Measurements from ENCODE around the gene MGAT4B. TPM values are rescaled to one million over a fixed set of nuclear protein-coding genes. Genes with fewer than 3 reads are reported as not detected.

Gene MGAT4B
- total and polyA plus RNA-seq, 4 experiments from 2014 or later = 8.3 to 121 (median 71.5) TPM

DNA sequence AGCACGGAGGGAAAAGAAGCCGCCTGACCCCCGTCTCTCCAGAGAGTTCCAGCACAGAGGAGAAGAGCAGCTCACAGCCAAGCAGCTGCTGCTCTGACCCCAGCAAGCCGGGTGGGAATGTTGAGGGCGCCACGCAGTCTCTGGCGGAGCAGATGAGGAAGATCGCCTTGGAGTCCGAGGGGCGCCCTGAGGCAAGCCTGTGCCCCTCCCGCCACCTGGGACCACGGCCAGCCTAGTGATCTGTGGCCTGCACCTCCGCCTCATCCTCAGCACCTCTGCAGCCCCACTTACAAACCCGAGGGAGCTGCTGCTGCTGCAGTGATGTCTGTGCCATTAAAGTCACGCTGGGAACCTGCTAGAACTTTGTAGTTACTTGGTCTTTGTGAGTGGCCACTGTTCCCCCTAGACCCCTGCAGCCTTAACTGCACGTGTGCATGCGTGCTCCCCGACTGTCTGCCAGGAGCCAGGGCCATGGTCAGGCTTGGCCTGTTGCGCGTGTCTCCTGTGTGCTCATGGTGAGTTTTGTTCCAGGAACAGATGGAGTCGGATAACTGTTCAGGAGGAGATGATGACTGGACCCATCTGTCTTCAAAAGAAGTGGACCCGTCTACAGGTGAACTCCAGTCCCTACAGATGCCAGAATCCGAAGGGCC is 26.5 kb upstream of the MGAT4B start:
- H3K4me3 Mint-ChIP-seq = peak overlapping the region in 1 of 8 donors; percentile 30
- Histone ChIP-seq H3K36me3 (ENCODE audit: insufficient read depth, low read length) (peaks cover 69% of the 10 kb centered on the region), H3K9me3 (ENCODE audit: control insufficient read depth in 1 of 2, low read length in 2 of 2) (no peaks in the 10 kb centered on the region), H3K4me1 (ENCODE audit: insufficient read depth, low read length) (peaks cover 21% of the 10 kb centered on the region), H3K27me3 (ENCODE audit: insufficient read depth, low read length) (no peaks in the 10 kb centered on the region), H3K27ac (ENCODE audit: low read depth, low read length) (no peak overlapping the region), H3K4me3 (ENCODE audit: low read length in 2 of 2) (no peak overlapping the region)
- H3K9me3 Mint-ChIP-seq = no peaks in the 10 kb centered on the region
- peak overlapping the region in 1 of 7 donors; percentile 83 for H3K27ac Mint-ChIP-seq
- intact Hi-C loops (cut with micrococcal nuclease) = no loop called here
- ChIA-PET CTCF (ENCODE audit: partially characterized antibody) (interaction anchor here (0.7 kb wide), 1 partner anchor 10 kb away, joined by 4 read pairs; no protein-coding TSS in a partner anchor), POLR2A (ENCODE audit: partially characterized antibody) (interaction anchor here (1.7 to 6.3 kb wide), 2 partner anchors 12 to 14 kb away, joined by 3 to 46 read pairs; partner anchors contain the start of gene SQSTM1)
- H3K36me3 Mint-ChIP-seq = peaks cover 64 to 80% of the 10 kb centered on the region in 2 donors
- H3K4me1 Mint-ChIP-seq = peaks cover 17 to 37% (median 21%) of the 10 kb centered on the region in 4 donors
- DNase-seq = no peak
- no peaks in the 10 kb centered on the region for H3K27me3 Mint-ChIP-seq

DNA sequence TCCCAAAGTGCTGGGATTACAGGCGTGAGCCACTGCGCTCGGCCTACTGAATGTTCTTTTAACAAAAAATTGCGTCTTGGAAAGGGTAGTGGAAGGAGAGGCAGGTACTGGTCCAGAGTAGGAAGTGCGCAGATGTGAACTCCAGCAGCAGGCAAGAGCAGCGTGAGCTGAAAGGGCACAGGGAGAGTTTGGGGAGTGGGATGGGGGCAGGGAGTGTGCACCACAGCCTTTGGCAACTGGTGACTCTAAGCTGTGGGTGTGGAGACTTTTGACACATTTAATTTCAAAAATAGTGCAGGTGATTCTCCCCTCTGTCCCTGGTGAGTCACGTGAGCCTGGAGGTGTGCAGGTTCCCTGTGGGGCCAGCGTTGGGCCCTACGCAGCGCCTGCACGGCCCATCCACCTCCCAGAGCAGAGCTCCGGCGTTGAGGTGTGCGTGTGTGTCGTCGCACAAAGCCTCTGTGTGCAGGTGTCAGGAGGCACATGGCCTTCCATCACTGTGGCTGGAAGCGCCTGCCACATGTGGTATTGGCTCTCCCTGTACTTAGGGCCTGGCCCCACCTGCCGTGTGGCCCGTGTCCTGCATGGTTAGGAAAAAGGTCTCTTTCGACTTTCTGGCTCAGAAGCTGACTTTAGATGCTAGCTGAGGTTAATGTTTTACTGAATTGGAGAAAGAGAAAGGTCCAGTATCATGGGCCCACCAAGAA is 25.5 kb upstream of the MGAT4B start:
- no peak overlapping the region for H3K27ac ChIP-seq (ENCODE audit: low read depth, low read length)
- intact Hi-C loops (cut with micrococcal nuclease) = no loop called here
- no peaks in the 10 kb centered on the region for H3K9me3 Mint-ChIP-seq
- no peak for DNase-seq
- H3K27me3 ChIP-seq (ENCODE audit: insufficient read depth, low read length) = no peaks in the 10 kb centered on the region
- H3K36me3 Mint-ChIP-seq = peaks cover 69 to 81% of the 10 kb centered on the region in 2 donors
- no peaks in the 10 kb centered on the region for H3K9me3 ChIP-seq (ENCODE audit: control insufficient read depth in 1 of 2, low read length in 2 of 2)
- peaks cover 16 to 30% (median 18%) of the 10 kb centered on the region in 4 donors for H3K4me1 Mint-ChIP-seq
- no peak overlapping the region for H3K4me3 ChIP-seq (ENCODE audit: low read length in 2 of 2)
- peaks cover 65% of the 10 kb centered on the region for H3K36me3 ChIP-seq (ENCODE audit: insufficient read depth, low read length)
- POLR2A ChIA-PET (ENCODE audit: partially characterized antibody) = interaction anchor here (1.7 to 6.3 kb wide), 2 partner anchors 11 to 15 kb away, joined by 3 to 46 read pairs; partner anchors contain the start of gene SQSTM1
- H3K4me1 ChIP-seq (ENCODE audit: insufficient read depth, low read length) = peaks cover 14% of the 10 kb centered on the region
- no peak overlapping the region for H3K4me3 Mint-ChIP-seq
- peak overlapping the region in 5 of 7 donors; percentile 13 to 71 (median 57) for H3K27ac Mint-ChIP-seq
- CTCF ChIA-PET (ENCODE audit: partially characterized antibody) = interaction anchor here (0.8 to 1.0 kb wide), 2 partner anchors 30 to 35 kb away, joined by 3 read pairs; no protein-coding TSS in a partner anchor
- no peaks in the 10 kb centered on the region for H3K27me3 Mint-ChIP-seq

DNA sequence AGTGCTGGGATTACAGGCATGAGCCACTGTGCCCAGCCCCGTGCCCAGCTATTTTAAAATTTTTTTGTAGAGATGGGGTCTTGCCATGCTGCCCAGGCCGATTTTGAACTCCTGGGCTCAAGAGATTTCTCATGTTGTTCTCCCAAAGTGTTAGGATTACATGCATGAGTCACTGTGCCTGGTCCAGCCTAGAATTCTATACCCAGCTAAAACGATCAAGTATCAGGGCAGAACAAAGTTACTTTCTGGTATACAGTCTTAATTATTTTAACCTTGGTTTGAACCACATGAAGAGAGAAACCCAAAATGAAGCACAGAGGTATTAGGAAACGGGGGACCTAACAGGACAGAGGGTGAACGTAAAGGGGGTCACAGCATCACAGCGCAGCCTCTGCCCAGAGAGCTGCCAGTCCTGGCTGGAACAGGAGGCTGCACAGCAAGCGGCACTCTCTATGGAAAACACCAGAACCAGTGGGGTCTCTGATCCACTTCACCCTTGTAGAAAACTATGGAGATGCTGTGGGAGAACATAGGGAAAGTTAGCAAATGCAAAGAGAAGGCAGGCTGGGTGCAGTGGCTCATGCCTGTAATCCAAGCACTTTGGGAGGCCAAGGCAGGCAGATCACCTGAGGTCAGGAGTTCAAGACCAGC is 24.3 kb upstream of the MGAT4B start:
- ChIA-PET POLR2A (ENCODE audit: partially characterized antibody) (interaction anchor here (1.0 to 6.3 kb wide), 5 partner anchors 10 to 28 kb away, joined by 3 to 46 read pairs (median 4); partner anchors contain the start of genes MGAT4B, MRNIP and SQSTM1), CTCF (ENCODE audit: partially characterized antibody) (interaction anchor here (0.8 to 1.4 kb wide), 2 partner anchors 29 to 68 kb away, joined by 3 read pairs; no protein-coding TSS in a partner anchor)
- Histone ChIP-seq H3K4me1 (ENCODE audit: insufficient read depth, low read length) (peaks cover 1% of the 10 kb centered on the region), H3K27me3 (ENCODE audit: insufficient read depth, low read length) (no peaks in the 10 kb centered on the region), H3K4me3 (ENCODE audit: low read length in 2 of 2) (no peak overlapping the region), H3K27ac (ENCODE audit: low read depth, low read length) (no peak overlapping the region), H3K9me3 (ENCODE audit: control insufficient read depth in 1 of 2, low read length in 2 of 2) (no peaks in the 10 kb centered on the region), H3K36me3 (ENCODE audit: insufficient read depth, low read length) (peaks cover 62% of the 10 kb centered on the region)
- Mint-ChIP-seq H3K4me1 (peaks cover 8 to 18% (median 12%) of the 10 kb centered on the region in 4 donors), H3K9me3 (no peaks in the 10 kb centered on the region), H3K4me3 (no peak overlapping the region), H3K27ac (peak overlapping the region in 5 of 7 donors; percentile 26 to 77 (median 32)), H3K36me3 (peaks cover 65 to 81% of the 10 kb centered on the region in 2 donors), H3K27me3 (no peaks in the 10 kb centered on the region)
- DNase-seq = no peak
- intact Hi-C loops (cut with micrococcal nuclease) = no loop called here

DNA sequence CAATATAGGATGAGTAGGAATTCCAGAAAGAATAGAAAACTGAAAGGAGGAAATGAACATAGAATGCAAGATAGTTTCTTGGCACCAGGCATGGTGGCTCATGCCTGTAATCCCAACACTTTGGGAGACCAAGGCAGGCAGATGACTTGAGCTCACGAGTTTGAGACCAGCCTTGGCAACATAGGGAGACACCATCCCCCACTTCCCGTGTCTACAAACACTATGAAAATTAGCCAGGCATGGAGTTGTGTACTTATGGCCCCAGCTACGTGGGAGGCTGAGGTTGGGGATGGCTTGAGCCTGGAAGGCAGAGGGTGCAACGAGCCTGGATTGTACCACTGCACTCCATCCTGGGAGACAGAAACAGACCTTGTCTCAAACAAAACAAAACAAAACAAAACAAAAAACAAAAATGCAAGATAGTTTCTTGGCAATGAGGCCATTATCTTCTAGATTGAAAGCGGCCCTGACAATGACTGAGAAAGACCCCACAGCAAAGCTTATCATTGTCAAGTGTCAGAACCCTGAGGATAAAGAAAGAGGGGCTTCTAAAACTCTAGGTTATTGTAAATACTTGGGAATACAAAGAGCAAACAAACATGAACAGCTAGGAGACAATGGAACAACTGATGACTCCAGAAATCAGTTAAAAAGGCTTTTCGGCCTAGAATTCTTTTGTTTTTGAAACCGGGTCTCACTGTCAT is 23.2 kb upstream of the MGAT4B start:
- no peaks in the 10 kb centered on the region for H3K4me1 ChIP-seq (ENCODE audit: insufficient read depth, low read length)
- ChIA-PET POLR2A (ENCODE audit: partially characterized antibody) (interaction anchor here (1.0 to 6.3 kb wide), 4 partner anchors 9 to 29 kb away, joined by 3 to 46 read pairs (median 4); partner anchors contain the start of genes MGAT4B, MRNIP and SQSTM1), CTCF (ENCODE audit: partially characterized antibody) (interaction anchor here (1.4 kb wide), 1 partner anchor 67 kb away, joined by 3 read pairs; no protein-coding TSS in a partner anchor)
- H3K4me3 Mint-ChIP-seq = no peak overlapping the region
- no peaks in the 10 kb centered on the region for H3K9me3 Mint-ChIP-seq
- peaks cover 6 to 22% (median 12%) of the 10 kb centered on the region in 4 donors for H3K4me1 Mint-ChIP-seq
- H3K27me3 Mint-ChIP-seq = no peaks in the 10 kb centered on the region
- H3K27me3 ChIP-seq (ENCODE audit: insufficient read depth, low read length) = no peaks in the 10 kb centered on the region
- H3K36me3 ChIP-seq (ENCODE audit: insufficient read depth, low read length) = peaks cover 72% of the 10 kb centered on the region
- no peak overlapping the region for H3K4me3 ChIP-seq (ENCODE audit: low read length in 2 of 2)
- intact Hi-C loops (cut with micrococcal nuclease) = no loop called here
- H3K9me3 ChIP-seq (ENCODE audit: control insufficient read depth in 1 of 2, low read length in 2 of 2) = no peaks in the 10 kb centered on the region
- peak overlapping the region in 4 of 7 donors; percentile 36 to 83 (median 64) for H3K27ac Mint-ChIP-seq
- DNase-seq = no peak
- no peak overlapping the region for H3K27ac ChIP-seq (ENCODE audit: low read depth, low read length)
- H3K36me3 Mint-ChIP-seq = peaks cover 64 to 84% of the 10 kb centered on the region in 2 donors

DNA sequence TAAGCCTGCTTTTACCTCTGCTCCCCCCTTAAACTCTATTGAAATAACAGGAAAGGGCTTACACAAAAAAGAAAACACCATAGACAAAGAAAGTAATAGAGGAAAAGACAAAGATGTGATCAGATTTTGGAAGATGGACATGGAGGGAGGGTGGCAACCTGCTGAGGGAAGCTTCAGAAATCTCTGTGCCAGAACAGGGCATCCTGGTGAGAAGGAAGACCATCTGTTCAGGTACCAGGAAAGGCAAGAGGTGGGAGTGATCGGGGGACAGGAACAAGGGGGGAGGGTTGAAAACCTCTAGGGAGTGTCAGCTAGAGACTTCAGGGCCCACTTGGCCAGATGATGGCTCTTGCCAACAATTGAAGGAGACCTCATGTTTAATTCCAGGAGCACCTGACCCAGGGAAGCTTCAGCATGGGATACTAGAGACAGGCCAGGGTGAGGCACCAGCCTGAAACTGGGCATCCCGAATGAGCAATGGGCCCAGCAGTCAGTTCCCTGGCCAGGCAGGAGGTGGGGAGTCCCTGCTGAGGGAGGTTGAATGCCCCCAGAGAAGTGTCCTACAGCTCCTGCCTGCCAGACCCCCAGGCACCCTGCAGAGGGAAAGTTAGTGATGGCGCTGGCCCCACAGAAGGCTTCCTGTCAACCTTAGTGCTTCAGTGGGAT is 22.2 kb upstream of the MGAT4B start:
- H3K9me3 ChIP-seq (ENCODE audit: control insufficient read depth in 1 of 2, low read length in 2 of 2) = no peaks in the 10 kb centered on the region
- no peak overlapping the region for H3K4me3 ChIP-seq (ENCODE audit: low read length in 2 of 2)
- intact Hi-C loops (cut with micrococcal nuclease) = no loop called here
- H3K36me3 ChIP-seq (ENCODE audit: insufficient read depth, low read length) = peaks cover 80% of the 10 kb centered on the region
- H3K36me3 Mint-ChIP-seq = peaks cover 68 to 92% of the 10 kb centered on the region in 2 donors
- H3K4me1 Mint-ChIP-seq = peaks cover 10 to 31% (median 19%) of the 10 kb centered on the region in 4 donors
- no peaks in the 10 kb centered on the region for H3K9me3 Mint-ChIP-seq
- H3K27me3 Mint-ChIP-seq = no peaks in the 10 kb centered on the region
- DNase-seq = no peak
- H3K27ac Mint-ChIP-seq = peak overlapping the region in 5 of 7 donors; percentile 19 to 83 (median 61)
- H3K27ac ChIP-seq (ENCODE audit: low read depth, low read length) = no peak overlapping the region
- no peaks in the 10 kb centered on the region for H3K27me3 ChIP-seq (ENCODE audit: insufficient read depth, low read length)
- POLR2A ChIA-PET (ENCODE audit: partially characterized antibody) = interaction anchor here (0.8 to 6.3 kb wide), 4 partner anchors 8 to 151 kb away, joined by 3 to 46 read pairs (median 4); partner anchors contain the start of genes MGAT4B and SQSTM1
- CTCF ChIA-PET (ENCODE audit: partially characterized antibody) = interaction anchor here (1.1 kb wide), 1 partner anchor 27 kb away, joined by 3 read pairs; no protein-coding TSS in a partner anchor
- H3K4me1 ChIP-seq (ENCODE audit: insufficient read depth, low read length) = peaks cover 6% of the 10 kb centered on the region
- H3K4me3 Mint-ChIP-seq = no peak overlapping the region

DNA sequence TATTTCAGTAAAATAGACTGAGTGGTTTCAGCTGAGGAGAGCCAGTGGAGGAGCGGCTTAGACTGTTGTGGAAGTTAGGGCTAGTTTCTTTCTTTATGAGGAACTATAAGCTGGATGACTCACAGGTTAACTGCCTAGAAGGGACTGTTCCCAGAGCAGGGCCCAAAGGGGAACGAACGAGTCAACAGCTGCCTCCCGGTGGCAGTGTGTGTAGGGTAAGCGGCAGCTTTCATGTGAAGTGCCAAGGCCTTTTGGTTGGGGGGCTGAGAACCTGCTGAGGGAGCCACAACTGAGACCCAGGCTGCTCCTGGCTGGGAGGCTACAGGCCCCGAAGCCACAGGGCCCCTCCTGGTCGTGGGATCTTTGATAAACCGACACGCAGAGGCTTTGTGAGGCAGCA is 21.0 kb upstream of the MGAT4B start:
- Histone ChIP-seq H3K36me3 (ENCODE audit: insufficient read depth, low read length) (peaks cover 78% of the 10 kb centered on the region), H3K4me3 (ENCODE audit: low read length in 2 of 2) (no peak overlapping the region), H3K4me1 (ENCODE audit: insufficient read depth, low read length) (peaks cover 11% of the 10 kb centered on the region), H3K27ac (ENCODE audit: low read depth, low read length) (no peak overlapping the region), H3K27me3 (ENCODE audit: insufficient read depth, low read length) (no peaks in the 10 kb centered on the region), H3K9me3 (ENCODE audit: control insufficient read depth in 1 of 2, low read length in 2 of 2) (no peaks in the 10 kb centered on the region)
- Mint-ChIP-seq H3K36me3 (peaks cover 56 to 87% of the 10 kb centered on the region in 2 donors), H3K9me3 (no peaks in the 10 kb centered on the region), H3K27ac (peak overlapping the region in 4 of 7 donors; percentile 9 to 76 (median 42)), H3K4me3 (no peak overlapping the region), H3K4me1 (peaks cover 13 to 41% (median 25%) of the 10 kb centered on the region in 4 donors), H3K27me3 (no peaks in the 10 kb centered on the region)
- intact Hi-C loops (cut with micrococcal nuclease) = no loop called here
- ChIA-PET CTCF (ENCODE audit: partially characterized antibody) (interaction anchor here (1.1 to 1.9 kb wide), 2 partner anchors 26 to 61 kb away, joined by 4 read pairs; no protein-coding TSS in a partner anchor), POLR2A (ENCODE audit: partially characterized antibody) (interaction anchor here (0.8 to 1.1 kb wide), 2 partner anchors 9 to 22 kb away, joined by 3 to 5 read pairs; no protein-coding TSS in a partner anchor)
- DNase-seq = no peak

Data from CD4-positive, alpha-beta memory T cell (primary cell).